Psoas muscle (tissue), 8 donors: ENCODE results near the gene TLK1. TPM values are rescaled to one million over a fixed set of nuclear protein-coding genes. Genes with fewer than 3 reads are reported as not detected.

Experiments
- ATAC-seq, 4 donors: fragments of 200-7000 bp; cut with Tn5 transposase; one replicate each; pipeline ENCODE4 v1.9.1; 2020; ENCODE audit warnings: moderate library complexity in 3 of 4, mild to moderate bottlenecking in 2 of 4
- DNase-seq, 2 donors: peaks; one replicate each; pipeline ENCODE4 v3.0.0-alpha.2; 2020
- H3K27ac ChIP-seq: fragments of 200-600 bp; one replicate; pipeline ENCODE4 v1.8.0; 2022
- H3K27me3 ChIP-seq, 3 donors: fragments of 200-600 bp in 1 of 3; one replicate each; pipeline versions ENCODE4 v1.6.1 to v1.8.0; 2013 to 2022; ENCODE audit warnings: low read length in 2 of 3, mild to moderate bottlenecking in 2 of 3, moderate library complexity in 1 of 3; ENCODE audit not compliant: insufficient read depth in 3 of 3
- H3K36me3 ChIP-seq, 2 donors: fragments of 200-600 bp in 1 of 2; one replicate each; pipeline versions ENCODE4 v1.6.1 to v1.8.0; 2013 to 2022; ENCODE audit warnings: low read depth in 1 of 2, mild to moderate bottlenecking in 1 of 2, moderate library complexity in 1 of 2; ENCODE audit not compliant: insufficient read depth in 1 of 2
- H3K4me1 ChIP-seq: fragments of 200-600 bp; one replicate; pipeline ENCODE4 v1.8.0; 2022
- H3K4me3 ChIP-seq: fragments of 200-600 bp; one replicate; pipeline ENCODE4 v1.8.0; 2022; ENCODE audit warnings: mild to moderate bottlenecking
- H3K9me3 ChIP-seq: fragments of 200-600 bp; one replicate; pipeline ENCODE4 v1.8.0; 2022
- CTCF ChIP-seq: fragments of 200-600 bp; IDR thresholded peaks from one replicate; pipeline ENCODE4 v1.8.0; 2022; ENCODE audit warnings: antibody characterized with exemption
- WGBS, 3 donors: extraction: QIAGEN DNeasy Blood & Tissue Kit; methylation state at CpG; one replicate each; pipeline versions ENCODE4 v1.1.6 to v1.1.7; 2013; 5-methylcytosine and 5-hydroxymethylcytosine counted together
- intact Hi-C, 2 donors: fragments of 100-400 bp; cut with DNase I; formaldehyde crosslinking; loops; one replicate each; pipeline versions ENCODE4 v1.11.0 to v1.14.2; 2022
- polyA plus RNA-seq, 3 donors: library from polyadenylated mRNA; stranded (reverse); fragments of 200-250 nt; gene quantifications; one replicate each; pipeline ENCODE4 v1.2.3, GENCODE V29; 2013
- total RNA-seq, 4 donors: library from RNA; stranded (reverse); fragmentation: NEBNext Ultra II Directional in 2 of 4; extraction: Animal tissue kit (Norgen Biotek cat#: 25700) in 2 of 4; gene quantifications; one replicate each; pipeline versions ENCODE4 v1.2.1 to v1.2.4, GENCODE V29; 2021 to 2023
- donor health status: healthy with polysubstance abuse.
- donor health status: DM: no; HTN: no; CAD: no; lungs with moderate emphysema.
- donor health status: Bipolar disorder and iron deficiency.
- donor health status: healthy.
- donor health status: DM: yes; HTN: yes; CAD: no.
- donor health status: DM: no; HTN: no; CAD: no.
- donor health status: DM: no; HTN: no; CAD: no.
- donor health status: DM: yes; HTN: yes; CAD: no.

The TLK1 gene
- total and polyA plus RNA-seq, 7 donors = 4.4 to 22.2 (median 17.5) TPM

GRCh38 chr2:171109571-171109970, 51.1 kb downstream of the TLK1 start:
- no peak for TF ChIP-seq CTCF
- Histone ChIP-seq H3K4me1 (no peaks in the 10 kb centered on the region), H3K9me3 (no peaks in the 10 kb centered on the region), H3K36me3 (peaks cover 0 to 2% of the 10 kb centered on the region in 2 donors), H3K27ac (no peak overlapping the region), H3K27me3 (no peaks in the 10 kb centered on the region), H3K4me3 (no peak overlapping the region)
- ATAC-seq (no peak), DNase-seq (no peak)
- intact Hi-C loops = no loop called here

GRCh38 chr2:171109020-171109419, 51.7 kb downstream of the TLK1 start:
- H3K27ac ChIP-seq = no peak overlapping the region
- ATAC-seq (no peak), DNase-seq (no peak)
- H3K9me3 ChIP-seq = no peaks in the 10 kb centered on the region
- H3K4me1 ChIP-seq = no peaks in the 10 kb centered on the region
- 83 to 93% (median 86%) methylated on average over 1 of the region's 1 CpG for WGBS, 3 donors
- H3K27me3 ChIP-seq = no peaks in the 10 kb centered on the region
- intact Hi-C loops = no loop called here
- H3K4me3 ChIP-seq = no peak overlapping the region
- no peaks in the 10 kb centered on the region for H3K36me3 ChIP-seq
- TF ChIP-seq CTCF = no peak

GRCh38 chr2:171107803-171108202, 52.9 kb downstream of the TLK1 start:
- Histone ChIP-seq H3K4me3 (no peak overlapping the region), H3K27ac (no peak overlapping the region), H3K36me3 (no peaks in the 10 kb centered on the region), H3K9me3 (no peaks in the 10 kb centered on the region), H3K4me1 (no peaks in the 10 kb centered on the region), H3K27me3 (no peaks in the 10 kb centered on the region)
- DNase-seq (no peak), ATAC-seq (no peak)
- no peak for TF ChIP-seq CTCF
- intact Hi-C loops = no loop called here
- 94 to 97% (median 96%) methylated on average over 7 of the region's 7 CpGs for WGBS, 3 donors

- TF ChIP-seq CTCF = no peak
- H3K4me1 ChIP-seq = no peaks in the 10 kb centered on the region
- H3K27ac ChIP-seq = no peak overlapping the region
- DNase-seq (no peak), ATAC-seq (no peak)
- no peak overlapping the region for H3K4me3 ChIP-seq
- intact Hi-C loops = no loop called here
- no peaks in the 10 kb centered on the region for H3K27me3 ChIP-seq
- peaks cover 10% of the 10 kb centered on the region for H3K9me3 ChIP-seq
- WGBS, 3 donors = 92 to 97% (median 94%) methylated on average over 1 of the region's 1 CpG
- H3K36me3 ChIP-seq = peaks cover 0 to 4% of the 10 kb centered on the region in 2 donors
These were observed 56.3 kb downstream of the TLK1 start for GRCh38 chr2:171104379-171104778.

- TF ChIP-seq CTCF = no peak
- Histone ChIP-seq H3K9me3 (peaks cover 22% of the 10 kb centered on the region), H3K36me3 (peaks cover 0 to 4% of the 10 kb centered on the region in 2 donors), H3K27me3 (no peaks in the 10 kb centered on the region), H3K4me1 (no peaks in the 10 kb centered on the region), H3K27ac (no peak overlapping the region), H3K4me3 (no peak overlapping the region)
- DNase-seq = no peak
- 65 to 80% (median 78%) methylated on average over 4 of the region's 4 CpGs for WGBS, 3 donors
- intact Hi-C loops = no loop called here
- ATAC-seq = no peak
These were observed 57.9 kb downstream of the TLK1 start for GRCh38 chr2:171102802-171103201.
